Lower lobe of right lung (tissue), 2 donors: ENCODE results near the gene SSBP4. TPM values are rescaled to one million over a fixed set of nuclear protein-coding genes. Genes with fewer than 3 reads are reported as not detected.

Source experiments
- ATAC-seq, 2 donors: fragments of 200-7000 bp; cut with Tn5 transposase; one replicate each; pipeline ENCODE4 v1.9.1; 2020 to 2022; ENCODE audit warnings: mild to moderate bottlenecking in 2 of 2, moderate library complexity in 2 of 2
- DNase-seq: peaks from one replicate; pipeline ENCODE4 v3.0.0-alpha.2; 2020
- H3K27ac ChIP-seq: fragments of 200-600 bp; one replicate; pipeline ENCODE4 v1.8.0; 2022
- H3K27me3 ChIP-seq: fragments of 200-600 bp; one replicate; pipeline ENCODE4 v1.8.0; 2022; ENCODE audit warnings: low read depth
- H3K36me3 ChIP-seq: fragments of 200-600 bp; one replicate; pipeline ENCODE4 v1.8.0; 2022; ENCODE audit warnings: mild to moderate bottlenecking
- H3K4me1 ChIP-seq: fragments of 200-600 bp; one replicate; pipeline ENCODE4 v1.8.0; 2022
- H3K4me3 ChIP-seq: fragments of 200-600 bp; one replicate; pipeline ENCODE4 v1.8.0; 2022; ENCODE audit warnings: mild to moderate bottlenecking
- H3K9me3 ChIP-seq: fragments of 200-600 bp; one replicate; pipeline ENCODE4 v1.8.0; 2022
- intact Hi-C: fragments of 100-400 bp; cut with DNase I; formaldehyde crosslinking; loops from one replicate; pipeline ENCODE4 v1.11.0; 2022
- total RNA-seq: library from RNA; stranded (reverse); fragmentation: NEBNext Ultra II Directional; extraction: Animal tissue kit (Norgen Biotek cat#: 25700); gene quantifications from one replicate; pipeline ENCODE4 v1.2.1, GENCODE V29; 2021
- TF ChIP-seq, protein P1 (sequence below): fragments of 200-600 bp; IDR thresholded peaks from one replicate; pipeline ENCODE4 v1.8.0; 2022; ENCODE audit warnings: antibody characterized with exemption, mild to moderate bottlenecking
- donor health status: DM: no; HTN: yes; CAD: no; lungs with severe emphysema.

Gene SSBP4
- total RNA-seq, 1 donor from 2014 or later: 65.6 TPM

DNA sequence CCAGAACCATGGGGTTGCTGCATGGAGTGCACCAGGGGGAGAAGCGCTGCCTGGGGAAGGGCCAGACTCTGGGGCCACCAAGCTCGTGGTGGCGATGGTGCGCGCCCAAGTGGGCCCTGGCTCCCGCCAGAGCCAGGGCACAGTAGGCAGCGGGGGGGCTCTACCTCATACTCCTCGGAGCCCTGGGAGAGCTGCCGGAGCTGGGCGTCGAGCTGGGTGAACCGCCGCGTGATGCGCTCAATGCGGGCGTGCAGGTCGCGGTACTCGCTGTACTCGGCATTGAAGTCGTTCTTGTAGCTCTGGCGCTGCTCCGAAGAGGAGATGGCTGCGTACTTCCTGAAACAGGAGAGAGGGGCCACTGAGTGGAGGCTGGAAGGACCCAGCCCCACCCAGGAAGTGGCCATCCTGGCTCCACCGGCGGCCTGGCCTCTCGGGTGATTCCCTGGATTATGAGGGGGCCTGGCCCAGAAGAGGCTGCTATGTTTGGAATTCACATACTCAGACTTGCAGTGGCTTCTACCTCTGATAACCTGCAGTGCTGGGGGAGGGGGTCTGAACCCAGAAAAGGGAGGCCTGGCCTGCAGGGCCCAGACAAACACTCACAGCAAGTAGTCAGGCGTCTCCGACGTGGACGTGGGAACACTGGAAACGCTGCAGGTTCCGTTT, 27.1 kb downstream of the SSBP4 start:
- peaks cover 85% of the 10 kb centered on the region for H3K36me3 ChIP-seq
- H3K27ac ChIP-seq: peak overlapping the region; percentile 31
- ATAC-seq (no peak), DNase-seq (no peak)
- H3K9me3 ChIP-seq: no peaks in the 10 kb centered on the region
- H3K4me3 ChIP-seq: no peak overlapping the region
- intact Hi-C loops: no loop called here
- TF ChIP-seq, protein P1, sequence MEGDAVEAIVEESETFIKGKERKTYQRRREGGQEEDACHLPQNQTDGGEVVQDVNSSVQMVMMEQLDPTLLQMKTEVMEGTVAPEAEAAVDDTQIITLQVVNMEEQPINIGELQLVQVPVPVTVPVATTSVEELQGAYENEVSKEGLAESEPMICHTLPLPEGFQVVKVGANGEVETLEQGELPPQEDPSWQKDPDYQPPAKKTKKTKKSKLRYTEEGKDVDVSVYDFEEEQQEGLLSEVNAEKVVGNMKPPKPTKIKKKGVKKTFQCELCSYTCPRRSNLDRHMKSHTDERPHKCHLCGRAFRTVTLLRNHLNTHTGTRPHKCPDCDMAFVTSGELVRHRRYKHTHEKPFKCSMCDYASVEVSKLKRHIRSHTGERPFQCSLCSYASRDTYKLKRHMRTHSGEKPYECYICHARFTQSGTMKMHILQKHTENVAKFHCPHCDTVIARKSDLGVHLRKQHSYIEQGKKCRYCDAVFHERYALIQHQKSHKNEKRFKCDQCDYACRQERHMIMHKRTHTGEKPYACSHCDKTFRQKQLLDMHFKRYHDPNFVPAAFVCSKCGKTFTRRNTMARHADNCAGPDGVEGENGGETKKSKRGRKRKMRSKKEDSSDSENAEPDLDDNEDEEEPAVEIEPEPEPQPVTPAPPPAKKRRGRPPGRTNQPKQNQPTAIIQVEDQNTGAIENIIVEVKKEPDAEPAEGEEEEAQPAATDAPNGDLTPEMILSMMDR: no peak
- H3K4me1 ChIP-seq: peaks cover 10% of the 10 kb centered on the region
- H3K27me3 ChIP-seq: no peaks in the 10 kb centered on the region

DNA sequence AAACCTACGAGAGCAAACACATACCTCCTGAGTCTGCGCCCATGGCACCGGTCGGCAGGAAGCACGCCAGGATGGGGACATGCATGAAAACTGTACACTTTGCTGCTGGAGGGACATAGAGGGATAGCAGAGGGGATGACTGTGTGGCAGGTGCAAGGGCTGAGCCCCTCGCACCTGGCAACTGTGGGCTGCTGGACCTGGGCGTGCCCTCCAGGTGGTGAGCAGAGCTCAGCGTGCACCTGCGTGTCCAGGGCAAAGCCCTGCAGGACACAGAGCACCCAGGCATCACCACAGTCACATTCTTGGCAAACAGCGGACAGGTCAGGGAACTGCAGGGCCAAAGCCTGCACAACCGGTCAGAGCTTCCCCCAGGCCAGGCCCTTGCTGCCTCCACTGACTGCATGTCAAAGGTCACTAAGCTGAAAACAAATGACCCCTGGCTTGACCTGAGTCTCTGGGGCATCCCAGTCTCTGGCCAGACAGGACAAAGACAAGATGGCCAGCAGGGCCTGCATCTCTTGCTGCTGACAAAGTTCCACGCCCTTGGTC, 27.7 kb downstream of the SSBP4 start:
- Histone ChIP-seq H3K9me3 (no peaks in the 10 kb centered on the region), H3K36me3 (peaks cover 91% of the 10 kb centered on the region), H3K4me3 (no peak overlapping the region), H3K27me3 (no peaks in the 10 kb centered on the region), H3K27ac (no peak overlapping the region), H3K4me1 (peaks cover 10% of the 10 kb centered on the region)
- TF ChIP-seq, protein P1: no peak
- DNase-seq: no peak
- ATAC-seq: no peak
- intact Hi-C loops: no loop called here

DNA sequence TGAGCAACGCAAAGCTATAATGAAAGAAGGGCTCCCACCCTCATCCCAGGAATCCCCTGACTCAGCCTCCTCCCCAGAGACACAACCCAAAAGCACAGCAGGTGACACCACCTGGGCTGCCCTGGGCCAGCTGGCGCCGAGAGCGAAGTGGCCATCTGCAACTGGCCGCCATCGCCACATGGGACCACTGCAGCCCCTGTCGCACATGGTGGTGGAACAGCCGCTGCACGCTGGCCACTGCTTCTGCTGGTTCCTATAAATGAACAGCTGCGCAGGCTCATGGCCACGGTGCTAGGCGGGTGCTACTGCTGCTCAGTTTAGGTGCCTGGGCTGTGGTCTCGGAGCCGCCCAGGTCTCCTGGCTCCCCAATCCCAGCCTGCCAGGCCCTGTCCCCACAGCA, 30.4 kb downstream of the SSBP4 start:
- DNase-seq: no peak
- no peak overlapping the region for H3K4me3 ChIP-seq
- no peaks in the 10 kb centered on the region for H3K9me3 ChIP-seq
- H3K27ac ChIP-seq: no peak overlapping the region
- H3K36me3 ChIP-seq: peaks cover 91% of the 10 kb centered on the region
- no peaks in the 10 kb centered on the region for H3K27me3 ChIP-seq
- H3K4me1 ChIP-seq: peaks cover 10% of the 10 kb centered on the region
- no peak for ATAC-seq
- intact Hi-C loops: no loop called here
- TF ChIP-seq, protein P1: no peak

DNA sequence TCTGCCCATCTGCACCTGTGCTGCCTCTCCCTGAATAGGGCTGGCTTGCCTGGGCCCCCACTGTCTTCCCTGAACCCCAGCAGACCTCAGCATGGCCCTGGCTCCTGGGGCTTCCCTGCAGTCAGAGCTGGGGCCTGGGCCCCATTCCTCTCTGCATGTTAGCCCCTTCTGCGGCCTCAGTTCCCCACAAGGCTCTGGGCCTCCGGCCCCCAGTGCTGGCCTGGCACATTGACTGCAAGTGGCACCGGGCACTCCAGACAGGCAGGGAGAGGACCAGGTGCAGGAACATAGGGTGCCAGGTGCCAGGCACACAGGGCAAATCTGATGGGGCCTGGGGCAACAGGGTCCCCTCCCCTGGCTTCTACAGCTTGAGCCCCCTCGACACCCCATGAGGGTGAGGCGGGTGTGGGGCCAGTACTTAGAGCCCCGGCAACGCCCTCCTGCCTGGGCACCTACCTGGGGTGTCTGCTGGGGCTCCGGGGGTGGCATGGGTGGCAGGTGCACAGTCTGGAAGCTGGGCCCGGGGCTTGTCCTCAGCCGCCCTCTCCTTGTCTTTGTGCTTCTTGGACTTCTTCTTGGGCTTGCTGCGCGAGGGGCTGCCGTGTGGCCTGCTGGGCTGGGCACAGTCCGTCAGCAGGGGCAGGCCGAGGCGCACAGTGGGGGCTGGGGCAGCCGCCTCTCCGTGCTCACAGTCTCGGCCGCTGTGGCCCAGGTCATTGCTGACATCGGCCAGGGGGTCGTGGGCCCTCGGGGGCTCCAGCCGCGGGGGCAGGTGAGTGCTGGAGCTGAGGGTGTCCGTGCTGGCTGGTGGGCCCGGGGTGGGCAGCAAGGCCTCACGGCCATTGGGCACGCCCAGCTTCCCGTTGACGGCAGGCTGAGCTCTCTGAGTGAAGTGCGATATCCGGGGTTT, 31.1 kb downstream of the SSBP4 start:
- no peaks in the 10 kb centered on the region for H3K27me3 ChIP-seq
- H3K4me3 ChIP-seq: no peak overlapping the region
- H3K36me3 ChIP-seq: peaks cover 86% of the 10 kb centered on the region
- peaks cover 10% of the 10 kb centered on the region for H3K4me1 ChIP-seq
- TF ChIP-seq, protein P1: no peak
- DNase-seq: no peak
- no peaks in the 10 kb centered on the region for H3K9me3 ChIP-seq
- intact Hi-C loops: no loop called here
- H3K27ac ChIP-seq: no peak overlapping the region
- peak; percentile 2 to 4 for ATAC-seq

DNA sequence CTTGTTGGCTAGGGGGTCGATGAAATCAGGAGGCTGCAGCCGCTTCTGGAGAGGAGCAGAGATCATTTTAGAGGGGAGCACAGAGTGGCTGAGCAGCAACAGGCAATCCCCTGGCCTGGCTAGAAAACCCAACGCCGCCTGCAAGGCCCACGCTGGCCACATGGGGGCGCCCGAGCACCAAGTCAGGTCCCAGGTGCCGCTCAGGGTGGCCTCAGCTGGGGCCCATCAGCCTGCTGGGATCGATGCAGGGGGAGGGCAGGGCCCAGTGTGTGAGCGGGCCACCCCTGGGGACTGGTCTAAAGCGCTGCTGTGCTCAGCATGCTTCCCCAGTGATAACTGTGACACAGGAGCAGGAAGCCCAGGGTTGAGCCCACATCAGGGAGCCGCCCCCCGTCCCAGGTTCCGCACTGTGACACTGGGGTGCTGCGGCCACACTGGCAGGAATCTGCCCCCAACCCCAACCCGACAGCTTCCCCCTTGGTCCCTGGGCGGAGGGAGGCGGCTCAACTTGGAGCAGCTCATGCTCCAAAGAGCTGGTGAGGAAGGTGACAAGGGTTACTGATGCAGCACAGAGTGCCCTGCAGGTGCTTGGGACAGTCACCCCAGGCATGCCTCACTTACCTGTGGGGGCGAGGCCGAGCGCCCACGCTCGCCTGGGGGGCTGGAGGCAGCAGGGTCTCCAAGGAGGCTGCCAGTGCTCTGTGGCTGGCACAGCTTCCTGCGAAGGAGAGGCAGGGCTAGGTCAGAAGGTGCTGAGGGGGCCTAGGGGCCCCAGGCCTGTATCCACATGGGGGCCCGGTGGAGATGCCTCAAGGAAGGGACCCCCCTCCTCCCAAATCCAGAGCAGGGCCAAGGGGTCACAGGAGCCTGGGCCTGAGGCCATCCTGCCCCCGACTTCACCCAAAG, 32.0 kb downstream of the SSBP4 start:
- Histone ChIP-seq H3K27me3 (no peaks in the 10 kb centered on the region), H3K4me3 (no peak overlapping the region), H3K27ac (no peak overlapping the region), H3K36me3 (peaks cover 86% of the 10 kb centered on the region), H3K9me3 (no peaks in the 10 kb centered on the region), H3K4me1 (peaks cover 10% of the 10 kb centered on the region)
- DNase-seq: peak; percentile 88
- TF ChIP-seq, protein P1: peak; percentile 98
- ATAC-seq: peak; percentile 84 to 90
- intact Hi-C loops: no loop called here
